HG02759 (cell line): ENCODE measurements around the gene PCNA.
"Not testable (repeated sequence)": the region's sequence is repeated elsewhere in the genome, so short reads cannot be mapped to it uniquely, and the experiment has no call there.

ENCODE experiments used
- ATAC-seq: cut with Tn5 transposase; IDR thresholded peaks from one replicate; pipeline ENCODE4 v1.9.1; 2021; ENCODE audit warnings: mild to moderate bottlenecking, moderate library complexity; ENCODE audit not compliant: unreplicated experiment

Gene PCNA

GRCh38 chr20:5099909-5100308 is 19.8 kb downstream of the PCNA start:
- not testable (repeated sequence) for ATAC-seq

GRCh38 chr20:5099009-5099408 is 20.7 kb downstream of the PCNA start:
- ATAC-seq = not testable (repeated sequence)

DNA sequence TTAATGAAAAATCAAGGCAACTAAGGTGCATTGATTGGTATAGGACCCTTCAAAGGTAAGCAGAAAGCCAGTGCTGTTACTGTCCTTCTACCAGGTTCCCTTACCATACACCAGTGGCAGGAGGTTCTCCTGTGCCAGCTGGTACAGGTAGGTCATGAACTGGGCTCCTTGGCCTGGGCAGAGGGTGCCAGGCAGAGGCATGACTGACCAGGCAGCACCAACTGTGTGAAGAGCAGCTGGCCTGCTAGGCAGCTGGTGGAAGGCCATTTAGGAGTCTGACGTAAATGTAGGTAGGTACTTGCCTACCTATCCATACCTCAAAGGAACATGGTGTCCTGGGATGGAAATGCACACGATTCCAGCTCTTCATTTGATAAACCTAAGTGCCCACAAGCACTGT is 23.3 kb downstream of the PCNA start:
- no peak for ATAC-seq

GRCh38 chr20:5095931-5096330 is 23.8 kb downstream of the PCNA start:
- no peak for ATAC-seq

- ATAC-seq = no peak
These were observed 24.3 kb downstream of the PCNA start for GRCh38 chr20:5095454-5095853.

GRCh38 chr20:5092765-5093339 is 26.9 kb downstream of the PCNA start:
- ATAC-seq = no peak

DNA sequence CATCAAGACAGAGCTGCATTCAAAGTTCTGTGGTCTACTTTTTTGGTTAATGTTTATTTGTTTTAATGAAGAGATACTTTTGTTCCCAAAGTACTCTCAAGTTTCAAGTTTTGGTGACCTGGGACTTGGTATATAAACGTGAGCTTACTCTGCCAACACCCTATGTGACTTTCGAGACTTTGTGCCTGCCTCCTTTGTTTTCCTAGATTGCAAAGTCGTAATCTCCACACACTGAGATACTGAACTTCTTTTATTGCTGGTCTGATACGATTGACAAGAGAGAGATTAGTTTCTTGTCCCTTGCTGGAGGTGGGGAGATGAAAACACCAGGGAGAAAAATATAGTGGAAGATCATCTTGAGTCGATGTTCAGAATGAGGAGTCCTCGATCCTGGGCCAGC is 27.9 kb downstream of the PCNA start:
- no peak for ATAC-seq

DNA sequence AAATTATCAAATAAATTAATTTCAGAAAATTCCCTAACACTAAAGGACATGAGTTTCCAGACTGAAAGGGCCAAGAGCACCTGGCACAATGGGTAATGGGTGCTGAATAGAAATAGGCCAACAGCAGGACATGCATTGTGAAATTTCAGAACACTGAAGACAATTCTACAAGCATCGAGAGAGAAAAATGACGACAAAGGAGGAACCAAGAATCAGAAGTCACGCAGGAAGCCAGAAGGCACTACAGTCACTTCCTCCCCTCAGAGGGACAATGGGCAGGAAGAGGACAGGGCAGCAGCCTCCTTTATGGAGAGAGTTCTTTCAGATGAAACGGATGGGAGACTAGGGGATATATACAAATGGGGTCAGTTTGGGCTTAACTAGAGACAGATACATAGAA is 29.6 kb downstream of the PCNA start:
- ATAC-seq = no peak

GRCh38 chr20:5088688-5089087 is 31.1 kb downstream of the PCNA start:
- ATAC-seq = no peak

DNA sequence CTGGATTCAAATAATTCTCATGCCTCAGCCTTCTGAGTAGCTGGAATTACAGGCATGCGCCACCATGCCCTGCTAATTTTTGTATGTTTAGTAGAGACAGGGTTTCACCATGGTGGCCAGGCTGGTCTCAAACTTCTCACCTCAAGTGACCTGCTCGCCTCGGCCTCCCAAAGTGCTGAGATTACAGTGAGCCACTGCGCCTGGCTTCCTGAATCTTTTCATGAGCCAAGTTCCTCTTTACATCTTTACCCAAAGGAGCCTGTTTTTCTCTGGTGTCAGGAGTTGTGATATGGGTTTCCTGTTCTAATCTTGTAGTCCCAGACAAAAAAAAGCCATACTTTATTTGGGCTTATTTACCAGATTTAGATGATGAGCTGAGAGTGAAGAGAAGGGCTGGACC is 34.4 kb downstream of the PCNA start:
- no peak for ATAC-seq

DNA sequence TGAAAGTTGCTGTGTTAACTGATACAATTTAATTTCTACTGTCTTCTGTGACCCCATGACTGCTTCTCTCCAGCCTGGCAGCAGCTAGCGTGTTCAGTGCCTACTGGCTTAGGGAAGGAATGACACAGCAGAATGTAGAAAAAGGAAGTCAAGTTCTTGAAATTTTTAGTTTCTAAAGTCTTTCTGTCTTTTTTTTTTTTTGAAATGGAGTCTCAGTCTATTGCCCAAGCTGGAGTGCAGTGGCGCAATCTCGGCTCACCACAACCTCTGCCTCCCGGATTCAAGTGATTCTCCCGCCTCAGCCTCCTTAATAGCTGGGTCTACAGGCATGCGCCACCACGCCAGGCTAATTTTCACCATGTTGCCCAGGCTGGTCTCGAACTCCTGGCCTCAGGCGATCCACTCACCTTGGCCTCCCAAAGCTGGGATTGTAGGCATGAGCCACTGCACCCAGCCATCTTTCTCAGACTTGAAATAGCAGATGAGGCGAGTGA is 39.3 kb downstream of the PCNA start:
- peak; percentile 28 for ATAC-seq

DNA sequence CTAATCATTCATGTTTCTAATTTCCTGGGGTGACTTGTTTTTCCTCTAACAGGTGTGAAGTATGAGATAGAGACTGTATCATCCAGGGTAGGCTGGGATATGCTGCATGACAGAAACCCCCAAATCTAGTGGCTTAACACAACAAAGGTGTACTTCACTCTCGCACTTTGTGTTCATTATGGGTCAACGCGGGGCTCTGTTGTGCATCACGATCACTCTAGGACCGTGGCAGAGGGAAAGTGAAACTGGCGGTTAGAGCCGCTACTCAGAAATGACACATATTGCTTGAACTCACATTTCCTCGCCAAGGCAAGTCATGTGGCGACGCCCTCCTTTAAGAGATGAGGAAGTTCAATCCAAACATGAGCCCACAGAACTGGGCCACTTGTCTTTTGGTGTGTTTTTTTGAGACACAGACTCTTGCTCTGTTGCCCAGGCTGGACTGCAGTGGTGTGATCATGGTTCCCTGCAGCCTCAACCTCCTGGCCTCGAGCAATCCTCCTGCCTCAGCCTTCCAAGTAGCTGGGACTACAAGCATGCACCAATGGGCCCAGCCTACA is 41.3 kb downstream of the PCNA start:
- peak; percentile 97 for ATAC-seq

DNA sequence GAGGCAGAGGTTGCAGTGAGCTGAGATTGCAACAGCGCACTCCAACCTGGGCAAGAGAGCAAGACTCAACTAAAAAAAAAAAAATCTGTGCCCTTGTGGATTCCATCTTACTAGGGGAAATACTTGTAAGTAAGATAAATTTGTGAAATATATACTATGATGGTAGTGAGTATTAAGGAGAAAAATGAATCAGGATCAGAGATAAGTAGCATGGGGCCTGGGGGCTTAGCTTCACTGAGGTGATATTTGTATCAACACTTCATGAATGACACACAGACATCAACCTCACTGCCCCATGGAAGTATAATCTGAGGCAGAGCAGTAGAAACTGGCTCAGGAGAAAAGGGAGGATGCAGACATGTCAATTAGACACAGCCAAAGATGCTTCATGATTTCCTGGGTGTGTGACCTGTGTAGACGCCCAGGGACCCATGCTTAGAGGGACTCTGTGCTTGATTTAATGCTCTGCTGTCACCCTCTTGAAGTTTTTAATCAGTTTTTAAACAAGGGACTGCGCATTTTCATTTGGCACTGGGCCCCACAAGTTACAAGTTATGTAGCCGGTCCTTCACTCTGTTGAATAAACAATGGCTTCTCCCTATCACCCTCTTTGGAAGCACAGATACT is 41.9 kb downstream of the PCNA start:
- ATAC-seq = no peak

DNA sequence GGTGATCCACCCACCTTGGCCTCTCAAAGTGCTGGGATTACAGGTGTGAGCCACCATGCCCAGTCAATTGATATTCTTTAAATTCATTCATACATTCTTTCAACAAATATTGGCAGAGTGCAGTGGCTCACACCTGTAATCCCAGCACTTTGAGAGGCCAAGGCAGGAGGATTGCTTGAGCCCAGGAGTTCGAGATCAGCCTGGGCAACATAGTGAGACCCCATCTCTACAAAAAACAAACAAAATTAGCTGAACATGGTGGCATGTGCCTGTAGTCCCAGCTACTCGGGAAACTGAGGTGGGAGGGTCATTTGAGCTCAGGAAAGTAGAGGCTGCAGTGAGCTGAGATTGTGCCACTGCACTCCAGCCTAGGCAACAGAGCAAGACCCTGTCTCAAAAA is 42.8 kb downstream of the PCNA start:
- not testable (repeated sequence) for ATAC-seq

- no peak for ATAC-seq
These were observed 45.5 kb downstream of the PCNA start for GRCh38 chr20:5074232-5074674.

DNA sequence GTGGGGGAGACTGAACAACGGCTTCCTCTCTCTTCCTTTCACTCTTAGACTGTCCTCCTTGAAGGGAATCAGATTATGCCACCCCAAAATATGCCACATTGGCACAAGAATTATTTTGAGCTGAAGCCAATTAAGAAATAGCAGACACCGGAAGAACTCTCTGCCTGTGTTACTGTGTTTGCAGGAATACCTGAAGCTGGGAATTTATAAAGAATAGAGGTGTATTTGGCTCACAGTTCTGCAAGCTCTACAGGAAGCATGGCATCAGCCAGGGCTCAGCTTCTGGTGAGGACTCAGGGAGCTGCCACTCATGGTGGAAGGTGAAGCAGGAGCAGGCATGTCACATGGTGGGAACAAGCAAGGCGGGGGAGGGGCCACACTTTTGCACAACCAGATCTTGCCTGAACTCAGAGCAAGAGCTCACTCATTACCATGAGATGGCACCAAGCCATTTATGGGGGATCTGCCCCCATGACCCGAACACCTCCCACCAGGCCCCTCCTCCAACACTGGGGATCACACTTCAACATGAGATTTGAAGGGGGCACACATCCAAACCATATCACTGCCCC is 46.0 kb downstream of the PCNA start:
- ATAC-seq = no peak

GRCh38 chr20:5072756-5073659 is 46.8 kb downstream of the PCNA start:
- no peak for ATAC-seq

- not testable (repeated sequence) for ATAC-seq
These were observed 47.8 kb downstream of the PCNA start for GRCh38 chr20:5071942-5072341.

- ATAC-seq = no peak
These were observed 49.2 kb downstream of the PCNA start for GRCh38 chr20:5070570-5070969.

- ATAC-seq = no peak
These were observed 49.7 kb downstream of the PCNA start for GRCh38 chr20:5070081-5070480.
